Sigmoid colon (tissue), 7 donors: ENCODE results near the gene NOXO1. TPM values are rescaled to one million over a fixed set of nuclear protein-coding genes. Genes with fewer than 3 reads are reported as not detected.

Experiments used
- DNase-seq: peaks from one replicate; pipeline ENCODE4 v3.0.0-alpha.2; 2019
- H3K27ac ChIP-seq, 4 donors: fragments of 200-600 bp; sonication (generic); one replicate each; pipeline ENCODE4 v1.5.1; 2016 to 2019; ENCODE audit warnings: mild to moderate bottlenecking in 1 of 4
- H3K27me3 ChIP-seq, 3 donors: fragments of 200-600 bp; sonication (generic); one replicate each; pipeline ENCODE4 v1.5.1; 2019; ENCODE audit warnings: mild to moderate bottlenecking in 1 of 3
- H3K36me3 ChIP-seq, 4 donors: fragments of 200-600 bp; sonication (generic); one replicate each; pipeline ENCODE4 v1.5.1; 2016 to 2019
- H3K4me1 ChIP-seq, 4 donors: fragments of 200-600 bp; sonication (generic); one replicate each; pipeline ENCODE4 v1.5.1; 2017 to 2019
- H3K4me3 ChIP-seq, 4 donors: fragments of 200-600 bp; sonication (generic); one replicate each; pipeline ENCODE4 v1.5.1; 2017 to 2019; ENCODE audit warnings: mild to moderate bottlenecking in 2 of 4, moderate library complexity in 1 of 4
- H3K9me3 ChIP-seq, 4 donors: fragments of 200-600 bp in 3 of 4; sonication (generic) in 3 of 4; one replicate each; pipeline versions ENCODE4 v1.5.1 to v1.6.1; 2013 to 2019
- EP300 ChIP-seq, 4 donors: sonication (generic); formaldehyde crosslinking; IDR thresholded peaks; one replicate each; pipeline ENCODE4 v1.6.1; 2017; ENCODE audit warnings: antibody characterized with exemption in 4 of 4
- POLR2A ChIP-seq, 2 donors: fragments of 450-650 bp; IDR thresholded peaks; one replicate each; pipeline ENCODE4 v1.6.1; 2016; ENCODE audit warnings: antibody characterized with exemption in 2 of 2, mild to moderate bottlenecking in 2 of 2, moderate library complexity in 2 of 2
- POLR2AphosphoS5 ChIP-seq, 4 donors: sonication (generic); formaldehyde crosslinking; IDR thresholded peaks; one replicate each; pipeline ENCODE4 v1.6.1; 2017; ENCODE audit warnings: antibody characterized with exemption in 4 of 4
- WGBS, 2 donors: extraction: QIAGEN DNeasy Blood & Tissue Kit; methylation state at CpG; one replicate each; pipeline ENCODE4 v1.1.7; 2013; 5-methylcytosine and 5-hydroxymethylcytosine counted together
- intact Hi-C: fragments of 100-400 bp; cut with DNase I; formaldehyde crosslinking; loops from one replicate; pipeline ENCODE4 v1.15.1; 2023
- polyA plus RNA-seq, 3 donors: library from polyadenylated mRNA; stranded (reverse); fragments of 200-250 nt; gene quantifications; one replicate each; pipeline ENCODE4 v1.2.3, GENCODE V29; 2013
- small RNA-seq, 3 donors: library from RNA; depleted of rRNA; stranded (forward); fragments of <200 nt; gene quantifications; one replicate each; pipeline ENCODE3, GENCODE V24; 2016
- total RNA-seq, 4 donors: library from RNA; depleted of rRNA; stranded (reverse); fragments of >200 nt; gene quantifications; one replicate each; pipeline ENCODE4 v1.1.0, GENCODE V29; 2016
- TF ChIP-seq, protein P1 (sequence below), 4 experiments: fragments of 450-650 bp in 3 of 4; fragments of 200-600 bp in 1 of 4; IDR thresholded peaks; one replicate each; pipeline ENCODE4 v1.5.1; 2016 to 2019; ENCODE audit warnings: antibody characterized with exemption in 4 of 4, mild to moderate bottlenecking in 3 of 4, moderate library complexity in 2 of 4
- donor health status: healthy with polysubstance abuse.
- donor health status: Bipolar disorder and iron deficiency.
- donor health status: healthy.

Gene NOXO1
- total and polyA plus RNA-seq, 7 donors, result 13.8 to 47.3 (median 15.0) TPM; not detected in 4

DNA sequence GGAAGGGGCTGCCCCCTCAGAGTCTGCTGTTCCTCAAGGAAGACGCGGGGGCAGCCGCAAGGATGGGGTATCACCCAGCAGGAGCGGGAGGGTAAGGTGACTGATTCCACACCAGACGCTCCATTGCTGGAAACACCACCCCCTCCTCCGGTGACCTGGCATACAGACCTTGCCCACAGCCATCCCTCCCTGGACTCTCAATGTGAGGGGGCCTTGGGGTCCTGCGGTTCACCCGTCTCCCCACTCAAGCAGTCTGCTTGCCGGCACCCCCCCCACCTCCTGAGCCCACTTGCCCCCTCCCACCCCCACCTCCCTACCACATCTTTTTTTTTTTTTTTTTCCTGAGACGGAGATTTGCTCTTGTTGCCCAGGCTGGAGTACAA, 50.9 kb downstream of the NOXO1 start:
- H3K9me3 ChIP-seq, result no peaks in the 10 kb centered on the region
- H3K27ac ChIP-seq, result peak overlapping the region in 1 of 4 donors; percentile 93
- peaks cover 0 to 14% (median 5%) of the 10 kb centered on the region in 3 donors for H3K27me3 ChIP-seq
- TF ChIP-seq, protein P1, sequence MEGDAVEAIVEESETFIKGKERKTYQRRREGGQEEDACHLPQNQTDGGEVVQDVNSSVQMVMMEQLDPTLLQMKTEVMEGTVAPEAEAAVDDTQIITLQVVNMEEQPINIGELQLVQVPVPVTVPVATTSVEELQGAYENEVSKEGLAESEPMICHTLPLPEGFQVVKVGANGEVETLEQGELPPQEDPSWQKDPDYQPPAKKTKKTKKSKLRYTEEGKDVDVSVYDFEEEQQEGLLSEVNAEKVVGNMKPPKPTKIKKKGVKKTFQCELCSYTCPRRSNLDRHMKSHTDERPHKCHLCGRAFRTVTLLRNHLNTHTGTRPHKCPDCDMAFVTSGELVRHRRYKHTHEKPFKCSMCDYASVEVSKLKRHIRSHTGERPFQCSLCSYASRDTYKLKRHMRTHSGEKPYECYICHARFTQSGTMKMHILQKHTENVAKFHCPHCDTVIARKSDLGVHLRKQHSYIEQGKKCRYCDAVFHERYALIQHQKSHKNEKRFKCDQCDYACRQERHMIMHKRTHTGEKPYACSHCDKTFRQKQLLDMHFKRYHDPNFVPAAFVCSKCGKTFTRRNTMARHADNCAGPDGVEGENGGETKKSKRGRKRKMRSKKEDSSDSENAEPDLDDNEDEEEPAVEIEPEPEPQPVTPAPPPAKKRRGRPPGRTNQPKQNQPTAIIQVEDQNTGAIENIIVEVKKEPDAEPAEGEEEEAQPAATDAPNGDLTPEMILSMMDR (IDR thresholded peaks at IDR 0.05), result no peak
- TF ChIP-seq POLR2A (IDR thresholded peaks at IDR 0.05) (no peak), EP300 (IDR thresholded peaks at IDR 0.05) (no peak), POLR2AphosphoS5 (IDR thresholded peaks at IDR 0.05) (no peak)
- H3K4me1 ChIP-seq, result peaks cover 0 to 12% (median 7%) of the 10 kb centered on the region in 4 donors
- intact Hi-C loops, result loop anchor here (1.0 kb wide), 1 partner anchor 67 kb away; no protein-coding TSS in a partner anchor
- WGBS, 2 donors, result 85 to 86% methylated on average over 10 of the region's 10 CpGs
- H3K36me3 ChIP-seq, result no peaks in the 10 kb centered on the region
- H3K4me3 ChIP-seq, result peak overlapping the region in 1 of 4 donors; percentile 82
- no peak for DNase-seq

GRCh38 chr16:1929578-1930337, 51.5 kb downstream of the NOXO1 start:
- DNase-seq, result peak; percentile 95
- intact Hi-C loops, result loop anchor here (1.0 kb wide), 2 partner anchors 66 to 103 kb away; partner anchors contain the start of gene HAGH
- 13 to 15% methylated on average over 70 of the region's 70 CpGs for WGBS, 2 donors
- Histone ChIP-seq H3K27ac (peak overlapping the region; percentile 80 to 96 (median 88)), H3K27me3 (peaks cover 0 to 19% (median 5%) of the 10 kb centered on the region in 3 donors), H3K4me3 (peak overlapping the region; percentile 34 to 82 (median 77)), H3K4me1 (peaks cover 0 to 12% (median 7%) of the 10 kb centered on the region in 4 donors), H3K36me3 (no peaks in the 10 kb centered on the region), H3K9me3 (no peaks in the 10 kb centered on the region)
- no peak for TF ChIP-seq EP300 (IDR thresholded peaks at IDR 0.05)
- TF ChIP-seq, protein P1 (IDR thresholded peaks at IDR 0.05), result peak; percentile 27 to 100 (median 72)
- no peak for TF ChIP-seq POLR2A (IDR thresholded peaks at IDR 0.05)
- TF ChIP-seq POLR2AphosphoS5 (IDR thresholded peaks at IDR 0.05), result peak in 2 of 4 donors; percentile 14 to 42

DNA sequence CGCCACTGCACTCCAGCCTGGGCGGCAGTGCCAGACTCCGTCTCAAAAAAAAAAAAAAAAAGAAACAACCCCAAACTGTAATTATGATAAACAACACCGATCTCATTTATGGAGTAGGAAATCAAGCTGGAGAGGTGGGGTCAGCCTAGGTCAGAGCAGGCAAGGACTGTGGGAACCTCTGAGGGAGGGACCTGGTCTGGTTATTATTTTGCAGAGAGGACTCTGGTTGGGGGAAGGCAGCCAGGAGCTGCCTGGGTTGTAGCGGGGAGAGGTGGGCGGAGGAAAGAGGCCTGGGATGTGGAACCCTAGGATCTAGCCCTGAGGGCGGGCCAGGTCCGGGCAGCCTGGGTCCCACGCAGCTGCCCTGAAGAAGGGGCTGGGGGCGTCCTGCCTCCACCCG, 52.2 kb downstream of the NOXO1 start:
- Histone ChIP-seq H3K27me3 (peaks cover 0 to 25% (median 5%) of the 10 kb centered on the region in 3 donors), H3K4me1 (peaks cover 0 to 12% (median 7%) of the 10 kb centered on the region in 4 donors), H3K27ac (peak overlapping the region; percentile 80 to 96 (median 88)), H3K36me3 (no peaks in the 10 kb centered on the region), H3K9me3 (no peaks in the 10 kb centered on the region), H3K4me3 (peak overlapping the region; percentile 34 to 82 (median 77))
- intact Hi-C loops, result loop anchor here (1.0 kb wide), 1 partner anchor 103 kb away; the partner anchor contains the start of gene HAGH
- 2 to 25% methylated on average over 11 of the region's 11 CpGs for WGBS, 2 donors
- DNase-seq, result no peak
- TF ChIP-seq EP300 (IDR thresholded peaks at IDR 0.05) (no peak), POLR2AphosphoS5 (IDR thresholded peaks at IDR 0.05) (no peak), POLR2A (IDR thresholded peaks at IDR 0.05) (no peak)
- TF ChIP-seq, protein P1 (IDR thresholded peaks at IDR 0.05), result no peak

Small RNA genes lying within 50 kb of the gene (small RNA-seq; reads per million reads assigned to genes)
- gene AC005363.2, result 0 to 0.32 (median 0) reads per million in 3 donors
- gene RN7SL219P, result 0 to 0.06 (median 0) reads per million in 3 donors
- gene SNORA10, result 0 reads per million in 3 donors
- 0 reads per million in 3 donors for gene SNORA64

Other genes with a start within 250 kb of the NOXO1 start
Only the 30 nearest of the 31 such genes appear.
- 100 to 1,000 TPM in 3 of 4 donors, 10 to 100 TPM in 1; 79.8 to 152 (median 128) TPM for gene NME3, start 209.9 kb downstream of the NOXO1 start, total RNA-seq
- 10 to 100 TPM; 32.4 to 87.8 (median 41.4) TPM for gene NME3, start 209.9 kb downstream of the NOXO1 start, polyA plus RNA-seq
- 10 to 100 TPM in 1 of 4 donors, 1 to 10 TPM in 3; 4.3 to 10.5 (median 7.2) TPM for gene EME2, start 208.7 kb downstream of the NOXO1 start, total RNA-seq
- gene EME2, start 208.7 kb downstream of the NOXO1 start, polyA plus RNA-seq, result 10 to 100 TPM in 1 of 3 donors, 1 to 10 TPM in 2; 1.8 to 17.1 (median 2.5) TPM
- gene MRPS34, start 208.3 kb downstream of the NOXO1 start, total RNA-seq, result 100 to 1,000 TPM in 1 of 4 donors, 10 to 100 TPM in 3; 61.5 to 104 (median 71.1) TPM
- 100 to 1,000 TPM; 114 to 198 (median 129) TPM for gene MRPS34, start 208.3 kb downstream of the NOXO1 start, polyA plus RNA-seq
- 10 to 100 TPM; 61.4 to 98.4 (median 78.9) TPM for gene SPSB3, start 198.9 kb downstream of the NOXO1 start, total RNA-seq
- 10 to 100 TPM; 34.4 to 59.5 (median 40.2) TPM for gene SPSB3, start 198.9 kb downstream of the NOXO1 start, polyA plus RNA-seq
- 100 to 1,000 TPM in 2 of 4 donors, 10 to 100 TPM in 2; 77.8 to 170 (median 98.1) TPM for gene NUBP2, start 198.5 kb downstream of the NOXO1 start, total RNA-seq
- gene NUBP2, start 198.5 kb downstream of the NOXO1 start, polyA plus RNA-seq, result 10 to 100 TPM; 53.5 to 69.1 (median 56.6) TPM
- gene IGFALS, start 187.8 kb downstream of the NOXO1 start, total RNA-seq, result 1 to 10 TPM; 1.1 to 2.2 (median 1.5) TPM
- gene IGFALS, start 187.8 kb downstream of the NOXO1 start, polyA plus RNA-seq, result 1 to 10 TPM in 2 of 3 donors, under 1 TPM in 1; 0.46 to 2.0 (median 1.2) TPM
- 100 to 1,000 TPM in 3 of 4 donors, 10 to 100 TPM in 1; 73.4 to 163 (median 140) TPM for gene HAGH, start 154.6 kb downstream of the NOXO1 start, total RNA-seq
- gene HAGH, start 154.6 kb downstream of the NOXO1 start, polyA plus RNA-seq, result 10 to 100 TPM; 54.1 to 86.9 (median 68.4) TPM
- gene FAHD1, start 154.3 kb downstream of the NOXO1 start, total RNA-seq, result 10 to 100 TPM; 27.7 to 35.0 (median 29.3) TPM
- gene FAHD1, start 154.3 kb downstream of the NOXO1 start, polyA plus RNA-seq, result 100 to 1,000 TPM in 1 of 3 donors, 10 to 100 TPM in 2; 58.9 to 137 (median 62.5) TPM
- gene MEIOB, start 109.3 kb downstream of the NOXO1 start, total RNA-seq, result not detected
- under 1 TPM in 1 of 3 donors, not detected in 2; 0.10 TPM for gene MEIOB, start 109.3 kb downstream of the NOXO1 start, polyA plus RNA-seq
- gene HS3ST6, start 63.1 kb downstream of the NOXO1 start, total RNA-seq, result not detected
- 1 to 10 TPM in 1 of 3 donors, under 1 TPM in 1, not detected in 1; 0.09 to 6.0 TPM for gene HS3ST6, start 63.1 kb downstream of the NOXO1 start, polyA plus RNA-seq
- gene MSRB1, start 38.3 kb downstream of the NOXO1 start, total RNA-seq, result 10 to 100 TPM; 17.8 to 35.7 (median 19.0) TPM
- 100 to 1,000 TPM in 1 of 3 donors, 10 to 100 TPM in 2; 64.7 to 136 (median 69.1) TPM for gene MSRB1, start 38.3 kb downstream of the NOXO1 start, polyA plus RNA-seq
- not detected for gene RPL3L, start 26.8 kb downstream of the NOXO1 start, total RNA-seq
- under 1 TPM in 2 of 3 donors, not detected in 1; 0.04 to 0.60 TPM for gene RPL3L, start 26.8 kb downstream of the NOXO1 start, polyA plus RNA-seq
- 100 to 1,000 TPM; 200 to 332 (median 264) TPM for gene NDUFB10, start 21.9 kb downstream of the NOXO1 start, total RNA-seq
- gene NDUFB10, start 21.9 kb downstream of the NOXO1 start, polyA plus RNA-seq, result 100 to 1,000 TPM; 298 to 489 (median 369) TPM
- gene RPS2, start 16.6 kb downstream of the NOXO1 start, total RNA-seq, result 1,000 to 10,000 TPM; 1,478 to 1,994 (median 1,643) TPM
- 1,000 to 10,000 TPM; 1,713 to 3,277 (median 2,927) TPM for gene RPS2, start 16.6 kb downstream of the NOXO1 start, polyA plus RNA-seq
- gene RNF151, start 14.6 kb downstream of the NOXO1 start, total RNA-seq, result not detected
- gene RNF151, start 14.6 kb downstream of the NOXO1 start, polyA plus RNA-seq, result under 1 TPM in 1 of 3 donors, not detected in 2; 0.10 TPM
- 10 to 100 TPM; 19.4 to 27.4 (median 26.1) TPM for gene TBL3, start 9.4 kb downstream of the NOXO1 start, total RNA-seq
- gene TBL3, start 9.4 kb downstream of the NOXO1 start, polyA plus RNA-seq, result 10 to 100 TPM; 14.3 to 37.4 (median 14.4) TPM
- 10 to 100 TPM; 17.5 to 23.8 (median 21.2) TPM for gene GFER, start 2.7 kb upstream of the NOXO1 start, total RNA-seq
- 100 to 1,000 TPM in 1 of 3 donors, 10 to 100 TPM in 2; 67.3 to 125 (median 82.9) TPM for gene GFER, start 2.7 kb upstream of the NOXO1 start, polyA plus RNA-seq
- gene SYNGR3, start 8.5 kb upstream of the NOXO1 start, total RNA-seq, result 1 to 10 TPM in 3 of 4 donors, under 1 TPM in 1; 0.82 to 8.3 (median 6.3) TPM
- gene SYNGR3, start 8.5 kb upstream of the NOXO1 start, polyA plus RNA-seq, result 1 to 10 TPM in 2 of 3 donors, under 1 TPM in 1; 0.60 to 4.0 (median 1.2) TPM
- gene ZNF598, start 28.4 kb upstream of the NOXO1 start, total RNA-seq, result 10 to 100 TPM; 12.8 to 27.2 (median 17.7) TPM
- 10 to 100 TPM; 20.3 to 57.0 (median 21.0) TPM for gene ZNF598, start 28.4 kb upstream of the NOXO1 start, polyA plus RNA-seq
- not detected for gene NPW, start 38.3 kb upstream of the NOXO1 start, total RNA-seq
- gene NPW, start 38.3 kb upstream of the NOXO1 start, polyA plus RNA-seq, result under 1 TPM in 1 of 3 donors, not detected in 2; 0.71 TPM
- gene NHERF2, start 45.4 kb upstream of the NOXO1 start, total RNA-seq, result 10 to 100 TPM; 23.5 to 57.9 (median 29.5) TPM
- gene NHERF2, start 45.4 kb upstream of the NOXO1 start, polyA plus RNA-seq, result 100 to 1,000 TPM in 1 of 3 donors, 10 to 100 TPM in 2; 46.7 to 105 (median 65.4) TPM
- gene NTHL1, start 66.4 kb upstream of the NOXO1 start, total RNA-seq, result 10 to 100 TPM; 18.4 to 33.8 (median 25.6) TPM
- 10 to 100 TPM; 20.4 to 44.5 (median 35.6) TPM for gene NTHL1, start 66.4 kb upstream of the NOXO1 start, polyA plus RNA-seq
- gene TSC2, start 66.5 kb upstream of the NOXO1 start, total RNA-seq, result 10 to 100 TPM; 25.0 to 80.9 (median 36.9) TPM
- gene TSC2, start 66.5 kb upstream of the NOXO1 start, polyA plus RNA-seq, result 10 to 100 TPM; 16.9 to 58.4 (median 31.2) TPM
- 100 to 1,000 TPM in 2 of 4 donors, 10 to 100 TPM in 2; 81.6 to 372 (median 134) TPM for gene PKD1, start 154.4 kb upstream of the NOXO1 start, total RNA-seq
- gene PKD1, start 154.4 kb upstream of the NOXO1 start, polyA plus RNA-seq, result 10 to 100 TPM; 10.6 to 61.4 (median 11.4) TPM
- gene RAB26, start 167.2 kb upstream of the NOXO1 start, total RNA-seq, result 1 to 10 TPM in 2 of 4 donors, under 1 TPM in 1, not detected in 1; 0.68 to 3.0 (median 1.8) TPM
- 10 to 100 TPM; 13.9 to 18.8 (median 16.2) TPM for gene RAB26, start 167.2 kb upstream of the NOXO1 start, polyA plus RNA-seq
- gene TRAF7, start 174.3 kb upstream of the NOXO1 start, total RNA-seq, result 10 to 100 TPM; 30.3 to 46.3 (median 34.9) TPM
- gene TRAF7, start 174.3 kb upstream of the NOXO1 start, polyA plus RNA-seq, result 10 to 100 TPM; 45.0 to 65.1 (median 63.6) TPM
- gene CASKIN1, start 215.1 kb upstream of the NOXO1 start, total RNA-seq, result under 1 TPM in 3 of 4 donors, not detected in 1; 0.27 to 0.55 (median 0.36) TPM
- under 1 TPM; under 0.01 to 0.44 (median 0.23) TPM for gene CASKIN1, start 215.1 kb upstream of the NOXO1 start, polyA plus RNA-seq
- 10 to 100 TPM; 30.6 to 48.5 (median 37.1) TPM for gene MLST8, start 224.0 kb upstream of the NOXO1 start, total RNA-seq
- gene MLST8, start 224.0 kb upstream of the NOXO1 start, polyA plus RNA-seq, result 10 to 100 TPM; 41.4 to 58.7 (median 42.0) TPM
- 10 to 100 TPM in 1 of 4 donors, 1 to 10 TPM in 3; 1.8 to 21.3 (median 4.7) TPM for gene BRICD5, start 229.4 kb upstream of the NOXO1 start, total RNA-seq
- 1 to 10 TPM in 1 of 3 donors, not detected in 2; 8.3 TPM for gene BRICD5, start 229.4 kb upstream of the NOXO1 start, polyA plus RNA-seq
- 10 to 100 TPM in 2 of 4 donors, 1 to 10 TPM in 2; 9.0 to 14.4 (median 10.0) TPM for gene PGP, start 233.4 kb upstream of the NOXO1 start, total RNA-seq
- 10 to 100 TPM in 2 of 3 donors, 1 to 10 TPM in 1; 6.0 to 20.2 (median 11.1) TPM for gene PGP, start 233.4 kb upstream of the NOXO1 start, polyA plus RNA-seq